H1 (cell line): ENCODE measurements around the gene ZNF697.

Source experiments
- GABPA ChIP-seq: IDR thresholded peaks from 2 replicates; pipeline ENCODE4 v1.6.1; 2011; ENCODE audit warnings: mild to moderate bottlenecking, low read length, moderate library complexity, borderline replicate concordance; ENCODE audit not compliant: insufficient read depth
- HDAC2 ChIP-seq, 2 experiments: fragments of 300-600 bp in 1 of 2; sonication (generic) in 1 of 2; IDR thresholded peaks; 2 replicates each; pipeline ENCODE4 v1.6.1; 2011 to 2012; ENCODE audit warnings: low read depth in 2 of 2, low read length in 2 of 2, mild to moderate bottlenecking in 2 of 2, moderate library complexity in 2 of 2, borderline replicate concordance in 1 of 2, inconsistent platforms in 1 of 2
- POLR2A ChIP-seq, 2 experiments: IDR thresholded peaks; 1 replicate in 1 of 2; 2 replicates in 1 of 2; pipeline ENCODE4 v1.6.1; 2011; ENCODE audit warnings: low read depth in 2 of 2, low read length in 2 of 2, mild to moderate bottlenecking in 2 of 2; ENCODE audit errors: control extremely low read depth in 1 of 2
- RAD21 ChIP-seq, 2 experiments: IDR thresholded peaks in 1 of 2; conservative IDR thresholded peaks in 1 of 2; 2 replicates each; pipeline ENCODE4 v1.6.1; 2011; ENCODE audit warnings: low read depth in 2 of 2, low read length in 2 of 2, improper control_type of control experiment in 1 of 2, inconsistent platforms in 1 of 2, mild to moderate bottlenecking in 1 of 2, moderate library complexity in 1 of 2
- SIN3A ChIP-seq, 2 experiments: IDR thresholded peaks in 1 of 2; conservative IDR thresholded peaks in 1 of 2; 2 replicates each; pipeline ENCODE4 v1.6.1; 2011 to 2012; ENCODE audit warnings: low read length in 2 of 2, improper control_type of control experiment in 1 of 2, low read depth in 1 of 2, mild to moderate bottlenecking in 1 of 2
- TCF12 ChIP-seq: IDR thresholded peaks from 2 replicates; pipeline ENCODE4 v1.6.1; 2011; ENCODE audit warnings: low read depth, mild to moderate bottlenecking, low read length
- TF ChIP-seq, protein P1 (sequence below), 3 experiments: IDR thresholded peaks; 1 replicate in 2 of 3; 2 replicates in 1 of 3; pipeline versions ENCODE4 v1.5.1 to v1.6.1; 2011; ENCODE audit warnings: low read length in 3 of 3, mild to moderate bottlenecking in 3 of 3, inconsistent platforms in 2 of 3, low read depth in 1 of 3, moderate library complexity in 1 of 3; ENCODE audit not compliant: insufficient read depth in 1 of 3; ENCODE audit errors: control extremely low read depth in 1 of 3
- TF ChIP-seq, protein P2 (sequence below): IDR thresholded peaks from 2 replicates; pipeline ENCODE4 v1.6.1; 2011; ENCODE audit warnings: low read depth, mild to moderate bottlenecking, low read length; ENCODE audit not compliant: insufficient read depth

DNA sequence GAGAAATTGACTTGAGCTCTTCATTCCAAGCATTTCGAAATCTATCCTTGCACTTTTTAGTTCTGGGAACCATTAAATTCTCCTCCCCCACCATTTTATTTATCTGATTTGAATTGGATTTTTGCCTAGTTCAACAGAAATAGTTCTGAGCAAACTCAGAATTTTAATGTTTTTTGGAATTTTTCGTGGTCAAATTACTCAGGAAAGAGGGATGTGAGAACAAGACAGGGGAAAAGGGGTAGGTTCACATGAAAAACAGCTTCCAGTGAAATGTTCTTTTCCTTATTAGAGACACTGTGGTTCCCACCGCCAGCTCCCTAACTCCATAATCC lies 5.7 kb upstream of the ZNF697 start:
- TF ChIP-seq, protein P1, sequence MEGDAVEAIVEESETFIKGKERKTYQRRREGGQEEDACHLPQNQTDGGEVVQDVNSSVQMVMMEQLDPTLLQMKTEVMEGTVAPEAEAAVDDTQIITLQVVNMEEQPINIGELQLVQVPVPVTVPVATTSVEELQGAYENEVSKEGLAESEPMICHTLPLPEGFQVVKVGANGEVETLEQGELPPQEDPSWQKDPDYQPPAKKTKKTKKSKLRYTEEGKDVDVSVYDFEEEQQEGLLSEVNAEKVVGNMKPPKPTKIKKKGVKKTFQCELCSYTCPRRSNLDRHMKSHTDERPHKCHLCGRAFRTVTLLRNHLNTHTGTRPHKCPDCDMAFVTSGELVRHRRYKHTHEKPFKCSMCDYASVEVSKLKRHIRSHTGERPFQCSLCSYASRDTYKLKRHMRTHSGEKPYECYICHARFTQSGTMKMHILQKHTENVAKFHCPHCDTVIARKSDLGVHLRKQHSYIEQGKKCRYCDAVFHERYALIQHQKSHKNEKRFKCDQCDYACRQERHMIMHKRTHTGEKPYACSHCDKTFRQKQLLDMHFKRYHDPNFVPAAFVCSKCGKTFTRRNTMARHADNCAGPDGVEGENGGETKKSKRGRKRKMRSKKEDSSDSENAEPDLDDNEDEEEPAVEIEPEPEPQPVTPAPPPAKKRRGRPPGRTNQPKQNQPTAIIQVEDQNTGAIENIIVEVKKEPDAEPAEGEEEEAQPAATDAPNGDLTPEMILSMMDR (IDR thresholded peaks at IDR 0.05; ENCODE audit: control extremely low read depth in 1 of 3, insufficient read depth in 1 of 3, low read depth in 1 of 3, low read length in 3 of 3): no peak
- TF ChIP-seq SIN3A (conservative IDR thresholded peaks at IDR 0.05 in 1 of 2, IDR thresholded peaks at IDR 0.05 in 1 of 2; ENCODE audit: low read depth in 1 of 2, low read length in 2 of 2): no peak
- TF ChIP-seq, protein P2, sequence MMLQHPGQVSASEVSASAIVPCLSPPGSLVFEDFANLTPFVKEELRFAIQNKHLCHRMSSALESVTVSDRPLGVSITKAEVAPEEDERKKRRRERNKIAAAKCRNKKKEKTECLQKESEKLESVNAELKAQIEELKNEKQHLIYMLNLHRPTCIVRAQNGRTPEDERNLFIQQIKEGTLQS: no peak
- no peak for TF ChIP-seq TCF12
- TF ChIP-seq RAD21 (IDR thresholded peaks at IDR 0.05 in 1 of 2, conservative IDR thresholded peaks at IDR 0.05 in 1 of 2; ENCODE audit: low read depth in 2 of 2, low read length in 2 of 2): no peak
- no peak for TF ChIP-seq GABPA
- TF ChIP-seq HDAC2 (IDR thresholded peaks at IDR 0.05; ENCODE audit: borderline replicate concordance in 1 of 2, low read depth in 2 of 2, low read length in 2 of 2): no peak
- no peak for TF ChIP-seq POLR2A (IDR thresholded peaks at IDR 0.05; ENCODE audit: control extremely low read depth in 1 of 2, low read depth in 2 of 2, low read length in 2 of 2)
